Parathyroid adenoma (tissue), 2 donors: ENCODE measurements around the gene HOXD10.

Experiments used
- H2AFZ ChIP-seq: fragments of 300-600 bp; sonication (generic); one replicate; pipeline ENCODE4 v1.7.0; 2017; ENCODE audit warnings: antibody characterized with exemption, mild to moderate bottlenecking
- H3K27ac ChIP-seq: fragments of 300-600 bp; sonication (generic); one replicate; pipeline ENCODE4 v1.7.0; 2017
- H3K27me3 ChIP-seq: fragments of 300-600 bp; sonication (generic); one replicate; pipeline ENCODE4 v1.7.0; 2017; ENCODE audit warnings: low read length; ENCODE audit not compliant: control insufficient read depth, insufficient read depth
- H3K36me3 ChIP-seq: fragments of 300-600 bp; sonication (generic); one replicate; pipeline ENCODE4 v1.7.0; 2017; ENCODE audit warnings: low read length; ENCODE audit not compliant: control insufficient read depth, insufficient read depth
- H3K4me1 ChIP-seq: fragments of 300-600 bp; sonication (generic); one replicate; pipeline ENCODE4 v1.7.0; 2017; ENCODE audit warnings: control low read depth
- H3K4me2 ChIP-seq: fragments of 300-600 bp; sonication (generic); one replicate; pipeline ENCODE4 v1.7.0; 2017; ENCODE audit warnings: low read length
- H3K4me3 ChIP-seq: fragments of 300-600 bp; sonication (generic); one replicate; pipeline ENCODE4 v1.7.0; 2017; ENCODE audit warnings: low read depth, low read length
- H3K79me2 ChIP-seq: fragments of 300-600 bp; sonication (generic); one replicate; pipeline ENCODE4 v1.7.0; 2017; ENCODE audit warnings: control low read depth
- H3K9ac ChIP-seq: fragments of 300-600 bp; sonication (generic); one replicate; pipeline ENCODE4 v1.7.0; 2017; ENCODE audit warnings: mild to moderate bottlenecking
- H3K9me3 ChIP-seq: fragments of 300-600 bp; sonication (generic); one replicate; pipeline ENCODE4 v1.7.0; 2017; ENCODE audit warnings: low read length; ENCODE audit not compliant: control insufficient read depth
- TF ChIP-seq, protein P1 (sequence below): fragments of 300-600 bp; sonication (generic); IDR thresholded peaks from one replicate; pipeline ENCODE4 v1.7.0; 2017; ENCODE audit warnings: antibody characterized with exemption, mild to moderate bottlenecking
- donor health status: primary hyperparathyroidism.

Gene HOXD10

DNA sequence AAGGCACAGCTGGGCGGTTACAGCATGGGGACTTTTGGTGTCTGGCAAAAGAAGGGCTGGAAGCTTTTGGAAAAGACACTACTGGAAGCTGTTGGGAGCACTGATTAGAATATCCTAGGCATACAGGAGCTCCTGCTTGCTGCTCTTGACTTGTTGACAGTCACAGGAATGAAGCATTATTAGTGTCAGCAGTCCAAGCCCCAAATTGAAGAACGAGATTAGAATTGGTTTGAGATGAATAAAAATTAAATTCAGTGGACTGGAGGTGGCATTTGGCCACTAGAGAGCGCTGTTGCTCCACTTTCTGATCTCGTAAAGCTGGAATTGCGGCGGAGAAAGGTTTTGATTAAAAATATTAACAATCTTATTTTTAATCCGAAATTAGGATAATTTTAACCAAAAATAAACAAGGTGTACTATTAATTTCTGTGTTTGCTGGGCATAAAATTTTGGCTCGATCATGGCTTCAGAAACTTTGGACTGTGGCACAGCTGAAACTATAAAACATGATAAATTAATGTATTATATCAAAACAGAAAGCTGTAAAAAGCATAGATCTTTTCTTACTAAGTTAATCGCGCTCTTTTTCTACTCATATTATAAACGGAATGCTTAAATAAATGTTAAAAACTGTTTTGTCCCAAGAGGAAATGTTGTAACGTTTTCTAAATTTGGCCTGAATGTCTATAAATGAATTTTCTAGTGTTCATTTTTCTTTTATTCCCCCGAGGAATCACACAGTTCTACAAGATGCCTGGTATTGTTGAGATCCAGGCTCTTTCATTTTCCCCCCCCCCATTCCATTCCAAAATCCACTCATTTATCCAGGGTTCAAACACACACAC lies 10.6 kb downstream of the HOXD10 start:
- Histone ChIP-seq H3K9ac (no peak overlapping the region), H3K79me2 (no peaks in the 10 kb centered on the region), H3K9me3 (peaks cover 4% of the 10 kb centered on the region), H3K36me3 (no peaks in the 10 kb centered on the region), H2AFZ (no peak overlapping the region), H3K4me1 (no peaks in the 10 kb centered on the region), H3K27me3 (peaks cover 24% of the 10 kb centered on the region), H3K4me3 (peak overlapping the region; percentile 8), H3K4me2 (no peak overlapping the region), H3K27ac (no peak overlapping the region)
- TF ChIP-seq, protein P1, sequence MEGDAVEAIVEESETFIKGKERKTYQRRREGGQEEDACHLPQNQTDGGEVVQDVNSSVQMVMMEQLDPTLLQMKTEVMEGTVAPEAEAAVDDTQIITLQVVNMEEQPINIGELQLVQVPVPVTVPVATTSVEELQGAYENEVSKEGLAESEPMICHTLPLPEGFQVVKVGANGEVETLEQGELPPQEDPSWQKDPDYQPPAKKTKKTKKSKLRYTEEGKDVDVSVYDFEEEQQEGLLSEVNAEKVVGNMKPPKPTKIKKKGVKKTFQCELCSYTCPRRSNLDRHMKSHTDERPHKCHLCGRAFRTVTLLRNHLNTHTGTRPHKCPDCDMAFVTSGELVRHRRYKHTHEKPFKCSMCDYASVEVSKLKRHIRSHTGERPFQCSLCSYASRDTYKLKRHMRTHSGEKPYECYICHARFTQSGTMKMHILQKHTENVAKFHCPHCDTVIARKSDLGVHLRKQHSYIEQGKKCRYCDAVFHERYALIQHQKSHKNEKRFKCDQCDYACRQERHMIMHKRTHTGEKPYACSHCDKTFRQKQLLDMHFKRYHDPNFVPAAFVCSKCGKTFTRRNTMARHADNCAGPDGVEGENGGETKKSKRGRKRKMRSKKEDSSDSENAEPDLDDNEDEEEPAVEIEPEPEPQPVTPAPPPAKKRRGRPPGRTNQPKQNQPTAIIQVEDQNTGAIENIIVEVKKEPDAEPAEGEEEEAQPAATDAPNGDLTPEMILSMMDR, result peak; percentile 89

DNA sequence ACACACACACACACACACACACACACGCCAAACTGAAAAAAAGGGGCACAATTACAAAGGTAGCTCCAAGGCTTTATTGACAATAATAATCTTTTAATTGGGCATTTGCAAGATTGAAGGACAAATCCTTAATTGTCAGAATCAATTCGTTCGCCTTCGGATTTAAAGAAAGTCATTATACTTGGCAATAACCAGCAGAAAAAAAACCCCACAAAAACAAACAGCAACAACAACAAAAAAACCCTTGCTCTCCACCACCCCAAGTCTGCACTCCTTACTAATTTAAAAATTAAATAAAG lies 11.1 kb downstream of the HOXD10 start:
- no peak overlapping the region for H2AFZ ChIP-seq
- peaks cover 22% of the 10 kb centered on the region for H3K27me3 ChIP-seq
- H3K4me3 ChIP-seq, result no peak overlapping the region
- no peak overlapping the region for H3K4me2 ChIP-seq
- TF ChIP-seq, protein P1, result no peak
- no peak overlapping the region for H3K27ac ChIP-seq
- H3K36me3 ChIP-seq, result no peaks in the 10 kb centered on the region
- no peaks in the 10 kb centered on the region for H3K79me2 ChIP-seq
- H3K9ac ChIP-seq, result no peak overlapping the region
- no peaks in the 10 kb centered on the region for H3K4me1 ChIP-seq
- peaks cover 4% of the 10 kb centered on the region for H3K9me3 ChIP-seq

DNA sequence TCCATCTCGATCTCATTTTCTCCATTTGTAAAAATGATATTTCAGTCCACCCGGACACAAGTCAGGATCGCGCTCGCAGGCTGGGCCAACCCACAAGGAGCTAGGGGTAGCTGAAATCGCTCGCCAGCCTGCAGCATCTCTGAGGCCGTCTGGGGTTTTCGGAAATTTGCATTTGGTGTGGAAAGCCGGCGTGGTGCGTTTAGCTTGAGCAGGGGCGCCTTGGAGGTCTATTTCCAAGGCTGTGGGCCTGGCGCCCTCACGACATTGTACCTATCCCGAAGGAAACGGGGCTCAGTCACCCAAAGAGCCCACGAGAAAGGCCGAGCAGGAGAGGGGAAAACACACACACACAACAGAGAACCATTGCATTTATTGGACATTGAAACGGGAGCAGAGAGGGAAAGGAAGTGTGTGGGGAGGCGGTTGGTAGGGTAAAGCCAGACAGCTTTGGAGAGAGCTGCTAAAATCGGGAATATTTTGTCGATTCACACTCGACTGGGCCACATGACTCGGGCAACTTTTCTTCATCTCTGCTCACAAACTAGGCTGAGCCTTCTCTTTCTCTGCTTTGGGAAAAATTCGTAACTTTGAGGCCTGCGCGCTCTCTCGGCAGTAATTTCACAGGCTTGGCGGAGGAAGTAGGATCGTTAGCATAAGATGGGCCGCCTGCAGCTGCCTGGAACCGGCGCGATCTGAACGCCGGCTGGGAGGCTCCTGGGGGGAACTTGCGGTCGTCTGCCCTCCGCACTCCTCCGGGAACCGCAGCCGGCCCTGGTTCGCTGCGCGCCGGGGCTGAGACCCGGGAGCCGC lies 11.8 kb downstream of the HOXD10 start:
- no peaks in the 10 kb centered on the region for H3K36me3 ChIP-seq
- H3K4me1 ChIP-seq, result no peaks in the 10 kb centered on the region
- H2AFZ ChIP-seq, result peak overlapping the region; percentile 39
- no peaks in the 10 kb centered on the region for H3K79me2 ChIP-seq
- no peak overlapping the region for H3K4me2 ChIP-seq
- TF ChIP-seq, protein P1, result no peak
- peak overlapping the region; percentile 8 for H3K4me3 ChIP-seq
- H3K9me3 ChIP-seq, result peaks cover 4% of the 10 kb centered on the region
- H3K27me3 ChIP-seq, result peaks cover 20% of the 10 kb centered on the region
- H3K9ac ChIP-seq, result no peak overlapping the region
- no peak overlapping the region for H3K27ac ChIP-seq

DNA sequence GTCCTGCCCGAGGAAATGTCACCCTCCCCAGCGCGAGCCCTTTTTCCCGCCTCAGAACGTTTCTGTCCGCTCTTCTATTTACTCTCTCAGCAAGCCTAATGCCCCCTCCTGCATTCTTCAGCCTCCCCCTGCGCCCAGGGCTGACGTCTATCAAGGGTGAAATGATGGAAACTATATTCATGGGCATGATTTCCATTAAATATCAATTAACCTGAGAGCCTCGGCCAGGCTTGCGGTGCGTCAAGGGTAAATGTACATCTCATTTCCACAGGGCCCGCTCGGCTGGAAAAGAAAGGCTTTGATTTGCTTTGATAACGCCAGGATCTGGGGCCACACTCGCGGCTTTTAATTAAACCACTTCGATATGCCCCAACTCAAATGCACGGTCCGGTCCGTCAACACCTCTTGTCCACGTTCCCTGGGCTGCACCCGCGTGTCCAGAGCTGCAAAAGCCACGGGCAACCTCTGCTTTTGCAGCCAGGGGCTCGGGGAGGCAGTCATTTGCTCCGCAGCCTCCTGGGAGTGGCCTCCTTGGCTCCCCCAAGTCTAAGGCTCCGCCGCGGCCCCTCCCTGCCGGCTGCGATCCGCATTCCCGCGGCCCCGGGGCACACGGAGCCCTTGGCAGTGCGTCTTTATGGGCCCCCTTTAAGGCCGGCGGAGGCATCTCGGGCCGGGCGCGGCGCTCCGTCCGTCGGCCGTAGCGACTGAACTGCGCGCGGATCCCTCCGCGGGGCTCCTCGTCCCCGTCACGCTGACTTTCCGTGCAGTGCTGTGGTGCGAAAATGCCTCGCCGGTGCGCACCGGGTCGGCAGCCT lies 12.6 kb downstream of the HOXD10 start, which contains the start of gene HOXD8:
Gene HOXD8 (plus strand): TSS at position 724 of the 815 bp plus-strand sequence. CDS start 662 bp downstream, outside the sequence.
- peaks cover 4% of the 10 kb centered on the region for H3K9me3 ChIP-seq
- H3K79me2 ChIP-seq, result no peaks in the 10 kb centered on the region
- H3K27ac ChIP-seq, result no peak within 1 kb of the TSS
- TF ChIP-seq, protein P1, result no peak
- H2AFZ ChIP-seq, result peak within 1 kb of the TSS; percentile 14
- no peak within 1 kb of the TSS for H3K9ac ChIP-seq
- peaks cover 20% of the 10 kb centered on the region for H3K27me3 ChIP-seq
- no peaks in the 10 kb centered on the region for H3K4me1 ChIP-seq
- peak within 1 kb of the TSS; percentile 23 for H3K4me3 ChIP-seq
- no peaks in the 10 kb centered on the region for H3K36me3 ChIP-seq
- no peak within 1 kb of the TSS for H3K4me2 ChIP-seq
